Measurements from ENCODE around the gene SLC7A14. TPM values are rescaled to one million over a fixed set of nuclear protein-coding genes. Genes with fewer than 3 reads are reported as not detected.

SLC7A14 gene
- total RNA-seq, 1 experiment from 2014 or later, result not detected

GRCh38 chr3:170602556-170602955, 16.7 kb upstream of the SLC7A14 start:
- Histone ChIP-seq H2AFZ (ENCODE audit: low read length) (no peak overlapping the region), H3K9me3 (ENCODE audit: low read length) (no peaks in the 10 kb centered on the region), H3K27me3 (ENCODE audit: low read length) (no peaks in the 10 kb centered on the region), H3K4me1 (ENCODE audit: low read length) (no peaks in the 10 kb centered on the region), H3K9me2 (replicated peaks; ENCODE audit: insufficient read depth, low read length) (no peaks in the 10 kb centered on the region), H3K36me3 (ENCODE audit: insufficient read depth, low read length) (no peaks in the 10 kb centered on the region), H3K27ac (ENCODE audit: low read length) (no peak overlapping the region), H3K4me3 (ENCODE audit: low read length) (no peak overlapping the region), H4K20me1 (ENCODE audit: insufficient read depth, low read depth, low read length) (no peaks in the 10 kb centered on the region), H3K9ac (ENCODE audit: low read length) (no peak overlapping the region), H3K4me2 (ENCODE audit: low read depth, low read length, poor library complexity, severe bottlenecking) (no peak overlapping the region), H3K79me2 (ENCODE audit: low read length) (no peaks in the 10 kb centered on the region)
- no peak for DNase-seq

- H2AFZ ChIP-seq (ENCODE audit: low read length), result no peak overlapping the region
- H4K20me1 ChIP-seq (ENCODE audit: insufficient read depth, low read depth, low read length), result no peaks in the 10 kb centered on the region
- H3K4me3 ChIP-seq (ENCODE audit: low read length), result no peak overlapping the region
- no peak for DNase-seq
- no peak overlapping the region for H3K9ac ChIP-seq (ENCODE audit: low read length)
- H3K9me2 ChIP-seq (replicated peaks; ENCODE audit: insufficient read depth, low read length), result no peaks in the 10 kb centered on the region
- H3K9me3 ChIP-seq (ENCODE audit: low read length), result no peaks in the 10 kb centered on the region
- H3K4me2 ChIP-seq (ENCODE audit: low read depth, low read length, poor library complexity, severe bottlenecking), result no peak overlapping the region
- no peaks in the 10 kb centered on the region for H3K79me2 ChIP-seq (ENCODE audit: low read length)
- no peak overlapping the region for H3K27ac ChIP-seq (ENCODE audit: low read length)
- no peaks in the 10 kb centered on the region for H3K36me3 ChIP-seq (ENCODE audit: insufficient read depth, low read length)
- no peaks in the 10 kb centered on the region for H3K27me3 ChIP-seq (ENCODE audit: low read length)
- H3K4me1 ChIP-seq (ENCODE audit: low read length), result no peaks in the 10 kb centered on the region
Measured at GRCh38 chr3:170600005-170600624, 14.2 kb upstream of the SLC7A14 start.

- Histone ChIP-seq H3K9ac (ENCODE audit: low read length) (no peak overlapping the region), H2AFZ (ENCODE audit: low read length) (no peak overlapping the region), H3K9me2 (replicated peaks; ENCODE audit: insufficient read depth, low read length) (no peaks in the 10 kb centered on the region), H3K4me1 (ENCODE audit: low read length) (no peaks in the 10 kb centered on the region), H3K9me3 (ENCODE audit: low read length) (no peaks in the 10 kb centered on the region), H3K79me2 (ENCODE audit: low read length) (no peaks in the 10 kb centered on the region), H3K27ac (ENCODE audit: low read length) (no peak overlapping the region), H4K20me1 (ENCODE audit: insufficient read depth, low read depth, low read length) (no peaks in the 10 kb centered on the region), H3K36me3 (ENCODE audit: insufficient read depth, low read length) (no peaks in the 10 kb centered on the region), H3K27me3 (ENCODE audit: low read length) (no peaks in the 10 kb centered on the region), H3K4me3 (ENCODE audit: low read length) (no peak overlapping the region), H3K4me2 (ENCODE audit: low read depth, low read length, poor library complexity, severe bottlenecking) (no peak overlapping the region)
- DNase-seq, result no peak
Measured at GRCh38 chr3:170599091-170599490, 13.2 kb upstream of the SLC7A14 start.

- no peaks in the 10 kb centered on the region for H4K20me1 ChIP-seq (ENCODE audit: insufficient read depth, low read depth, low read length)
Measured at GRCh38 chr3:170598091-170598502, 12.2 kb upstream of the SLC7A14 start.

GRCh38 chr3:170594528-170594927, 8.7 kb upstream of the SLC7A14 start:
- Histone ChIP-seq H3K9me3 (ENCODE audit: low read length) (no peaks in the 10 kb centered on the region), H3K9ac (ENCODE audit: low read length) (no peak overlapping the region)
- no peak for DNase-seq

More at GRCh38 chr3:170598091-170598502, 12.2 kb upstream of the SLC7A14 start:
- Histone ChIP-seq H2AFZ (ENCODE audit: low read length) (no peak overlapping the region), H3K9me2 (replicated peaks; ENCODE audit: insufficient read depth, low read length) (no peaks in the 10 kb centered on the region), H3K27me3 (ENCODE audit: low read length) (no peaks in the 10 kb centered on the region), H3K9me3 (ENCODE audit: low read length) (no peaks in the 10 kb centered on the region), H3K36me3 (ENCODE audit: insufficient read depth, low read length) (no peaks in the 10 kb centered on the region), H3K79me2 (ENCODE audit: low read length) (no peaks in the 10 kb centered on the region), H3K9ac (ENCODE audit: low read length) (no peak overlapping the region), H3K27ac (ENCODE audit: low read length) (no peak overlapping the region), H3K4me1 (ENCODE audit: low read length) (no peaks in the 10 kb centered on the region), H3K4me3 (ENCODE audit: low read length) (no peak overlapping the region), H3K4me2 (ENCODE audit: low read depth, low read length, poor library complexity, severe bottlenecking) (no peak overlapping the region)
- no peak for DNase-seq

GRCh38 chr3:170593634-170594033, 7.8 kb upstream of the SLC7A14 start:
- DNase-seq, result no peak
- Histone ChIP-seq H3K4me3 (ENCODE audit: low read length) (no peak overlapping the region), H3K79me2 (ENCODE audit: low read length) (no peaks in the 10 kb centered on the region), H3K9ac (ENCODE audit: low read length) (no peak overlapping the region), H3K27me3 (ENCODE audit: low read length) (no peaks in the 10 kb centered on the region), H3K9me3 (ENCODE audit: low read length) (no peaks in the 10 kb centered on the region), H3K9me2 (replicated peaks; ENCODE audit: insufficient read depth, low read length) (no peaks in the 10 kb centered on the region), H2AFZ (ENCODE audit: low read length) (no peak overlapping the region), H3K4me1 (ENCODE audit: low read length) (no peaks in the 10 kb centered on the region), H3K4me2 (ENCODE audit: low read depth, low read length, poor library complexity, severe bottlenecking) (no peak overlapping the region), H3K36me3 (ENCODE audit: insufficient read depth, low read length) (no peaks in the 10 kb centered on the region), H4K20me1 (ENCODE audit: insufficient read depth, low read depth, low read length) (no peaks in the 10 kb centered on the region), H3K27ac (ENCODE audit: low read length) (no peak overlapping the region)

More at GRCh38 chr3:170594528-170594927, 8.7 kb upstream of the SLC7A14 start:
- no peaks in the 10 kb centered on the region for H3K79me2 ChIP-seq (ENCODE audit: low read length)
- no peak overlapping the region for H3K27ac ChIP-seq (ENCODE audit: low read length)
- no peaks in the 10 kb centered on the region for H3K36me3 ChIP-seq (ENCODE audit: insufficient read depth, low read length)
- H3K4me3 ChIP-seq (ENCODE audit: low read length), result no peak overlapping the region
- H3K4me1 ChIP-seq (ENCODE audit: low read length), result no peaks in the 10 kb centered on the region
- no peaks in the 10 kb centered on the region for H4K20me1 ChIP-seq (ENCODE audit: insufficient read depth, low read depth, low read length)
- no peak overlapping the region for H3K4me2 ChIP-seq (ENCODE audit: low read depth, low read length, poor library complexity, severe bottlenecking)
- no peak overlapping the region for H2AFZ ChIP-seq (ENCODE audit: low read length)
- H3K9me2 ChIP-seq (replicated peaks; ENCODE audit: insufficient read depth, low read length), result no peaks in the 10 kb centered on the region
- no peaks in the 10 kb centered on the region for H3K27me3 ChIP-seq (ENCODE audit: low read length)

- no peak overlapping the region for H2AFZ ChIP-seq (ENCODE audit: low read length)
- H3K9me3 ChIP-seq (ENCODE audit: low read length), result no peaks in the 10 kb centered on the region
- H3K27ac ChIP-seq (ENCODE audit: low read length), result no peak overlapping the region
- no peaks in the 10 kb centered on the region for H3K4me1 ChIP-seq (ENCODE audit: low read length)
- H3K27me3 ChIP-seq (ENCODE audit: low read length), result no peaks in the 10 kb centered on the region
- H3K9me2 ChIP-seq (replicated peaks; ENCODE audit: insufficient read depth, low read length), result no peaks in the 10 kb centered on the region
- no peaks in the 10 kb centered on the region for H3K79me2 ChIP-seq (ENCODE audit: low read length)
- H3K36me3 ChIP-seq (ENCODE audit: insufficient read depth, low read length), result no peaks in the 10 kb centered on the region
- no peak overlapping the region for H3K4me3 ChIP-seq (ENCODE audit: low read length)
- H3K9ac ChIP-seq (ENCODE audit: low read length), result no peak overlapping the region
- H4K20me1 ChIP-seq (ENCODE audit: insufficient read depth, low read depth, low read length), result no peaks in the 10 kb centered on the region
- DNase-seq, result no peak
- no peak overlapping the region for H3K4me2 ChIP-seq (ENCODE audit: low read depth, low read length, poor library complexity, severe bottlenecking)
Measured at GRCh38 chr3:170589113-170589512, 3.2 kb upstream of the SLC7A14 start.

GRCh38 chr3:170585008-170585936, 603 bp downstream of the SLC7A14 start:
- Histone ChIP-seq H3K9me2 (replicated peaks; ENCODE audit: insufficient read depth, low read length) (no peaks in the 10 kb centered on the region), H4K20me1 (ENCODE audit: insufficient read depth, low read depth, low read length) (no peaks in the 10 kb centered on the region), H3K79me2 (ENCODE audit: low read length) (no peaks in the 10 kb centered on the region), H2AFZ (ENCODE audit: low read length) (no peak overlapping the region), H3K4me2 (ENCODE audit: low read depth, low read length, poor library complexity, severe bottlenecking) (no peak overlapping the region), H3K36me3 (ENCODE audit: insufficient read depth, low read length) (no peaks in the 10 kb centered on the region), H3K4me1 (ENCODE audit: low read length) (no peaks in the 10 kb centered on the region), H3K27me3 (ENCODE audit: low read length) (no peaks in the 10 kb centered on the region), H3K9me3 (ENCODE audit: low read length) (no peaks in the 10 kb centered on the region), H3K9ac (ENCODE audit: low read length) (no peak overlapping the region), H3K27ac (ENCODE audit: low read length) (no peak overlapping the region), H3K4me3 (ENCODE audit: low read length) (no peak overlapping the region)
- DNase-seq, result no peak

Data from Karpas-422 (cell line).